ENCODE results near the gene KLRF2.

GRCh38 chr12:9872162-9872561 lies 9.1 kb upstream of the KLRF2 start:
- TF ChIP-seq CTCF (IDR thresholded peaks at IDR 0.05): no peak
- TF ChIP-seq POLR2A (IDR thresholded peaks at IDR 0.05): no peak

Data from thyroid gland (tissue), 4 donors.